Measurements from ENCODE around the gene IMMP2L. TPM values are rescaled to one million over a fixed set of nuclear protein-coding genes. Genes with fewer than 3 reads are reported as not detected.

IMMP2L gene
- total and polyA plus RNA-seq, 2 of the 13 experiments (the other 11 are each of a cell fraction or from before 2014, with no cell fraction given) = 7.8 to 16.9 TPM

GRCh38 chr7:111190804-111191203 lies 371.5 kb downstream of the IMMP2L start:
- H3K79me2 ChIP-seq (ENCODE audit: insufficient read depth, low read length) = no peaks in the 10 kb centered on the region
- H3K4me3 ChIP-seq (replicated peaks in 1 of 3; ENCODE audit: insufficient read depth in 1 of 3, low read depth in 2 of 3, low read length in 3 of 3) = no peak overlapping the region
- ChIA-PET POLR2A (no interaction called here), CTCF (ENCODE audit: low intra/inter-chr PET ratio, low total read pairs) (no interaction called here)
- intact Hi-C loops (cut with micrococcal nuclease; ENCODE audit: unreplicated experiment) (no loop called here), in situ Hi-C loops (cut with HindIII; ENCODE audit: extremely low pct_ligation_motif_present, low pct_unique_long_range_greater_than_20kb) (no loop called here)
- no TSS peak for BruUV-seq (replicated peaks)
- ATAC-seq (no peak), DNase-seq (ENCODE audit: low spot score) (no peak), FAIRE-seq (no peak)
- H3K9me3 ChIP-seq (ENCODE audit: low read length) = no peaks in the 10 kb centered on the region
- no peaks in the 10 kb centered on the region; a peak in 1 of 5 replicates for H3K36me3 ChIP-seq (replicated peaks in 1 of 2; ENCODE audit: control insufficient read depth in 1 of 2, insufficient read depth in 2 of 2, low read length in 2 of 2)
- peaks cover 19% of the 10 kb centered on the region for H3K4me1 ChIP-seq (ENCODE audit: insufficient read depth, low read length)
- no peak overlapping the region for H3K9ac ChIP-seq (ENCODE audit: insufficient read depth, low read depth, low read length)
- H2AFZ ChIP-seq (ENCODE audit: low read length) = no peak overlapping the region
- no peak overlapping the region for H3K4me2 ChIP-seq (ENCODE audit: low read depth, low read length)
- no peaks in the 10 kb centered on the region for H4K20me1 ChIP-seq (ENCODE audit: insufficient read depth, low read length)
- 97% methylated on average over 2 of the region's 2 CpGs for WGBS (ENCODE audit: low lambda C conversion rate)
- no peak for TF ChIP-seq ZNF296 (CRISPR knock-in tag; conservative IDR thresholded peaks at IDR 0.05)
- no peak overlapping the region for H3K27ac ChIP-seq (ENCODE audit: extremely low read length, insufficient read depth, low read length)
- H3K27me3 ChIP-seq (ENCODE audit: control insufficient read depth in 1 of 2, insufficient read depth in 2 of 2, low read length in 2 of 2) = no peaks in the 10 kb centered on the region

GRCh38 chr7:111184987-111185386 lies 377.3 kb downstream of the IMMP2L start:
- H3K4me1 ChIP-seq (ENCODE audit: insufficient read depth, low read length) = no peaks in the 10 kb centered on the region
- intact Hi-C loops (cut with micrococcal nuclease; ENCODE audit: unreplicated experiment) (no loop called here), in situ Hi-C loops (cut with HindIII; ENCODE audit: extremely low pct_ligation_motif_present, low pct_unique_long_range_greater_than_20kb) (no loop called here)
- no peak overlapping the region for H3K4me2 ChIP-seq (ENCODE audit: low read depth, low read length)
- no peaks in the 10 kb centered on the region for H3K79me2 ChIP-seq (ENCODE audit: insufficient read depth, low read length)
- H3K9ac ChIP-seq (ENCODE audit: insufficient read depth, low read depth, low read length) = no peak overlapping the region
- no TSS peak for BruUV-seq (replicated peaks)
- H3K27ac ChIP-seq (ENCODE audit: extremely low read length, insufficient read depth, low read length) = no peak overlapping the region
- no peak for FAIRE-seq
- no peaks in the 10 kb centered on the region for H3K27me3 ChIP-seq (ENCODE audit: control insufficient read depth in 1 of 2, insufficient read depth in 2 of 2, low read length in 2 of 2)
- DNase-seq (ENCODE audit: low spot score) = no peak
- H4K20me1 ChIP-seq (ENCODE audit: insufficient read depth, low read length) = no peaks in the 10 kb centered on the region
- no peak overlapping the region for H3K4me3 ChIP-seq (replicated peaks in 1 of 3; ENCODE audit: insufficient read depth in 1 of 3, low read depth in 2 of 3, low read length in 3 of 3)
- no peak for ATAC-seq
- H2AFZ ChIP-seq (ENCODE audit: low read length) = no peak overlapping the region
- 84% methylated on average over 3 of the region's 3 CpGs for WGBS (ENCODE audit: low lambda C conversion rate)
- POLR2A ChIA-PET = no interaction called here
- no peaks in the 10 kb centered on the region; a peak in 1 of 5 replicates for H3K36me3 ChIP-seq (replicated peaks in 1 of 2; ENCODE audit: control insufficient read depth in 1 of 2, insufficient read depth in 2 of 2, low read length in 2 of 2)
- CTCF ChIA-PET (ENCODE audit: low intra/inter-chr PET ratio, low total read pairs) = no interaction called here
- no peaks in the 10 kb centered on the region for H3K9me3 ChIP-seq (ENCODE audit: low read length)
- TF ChIP-seq ZNF296 (CRISPR knock-in tag; conservative IDR thresholded peaks at IDR 0.05) (no peak), ZNF580 (CRISPR knock-in tag; IDR thresholded peaks at IDR 0.05; ENCODE audit: borderline replicate concordance, low read depth) (no peak), RFX5 (IDR thresholded peaks at IDR 0.05; ENCODE audit: low read depth, low read length) (no peak), MTA1 (CRISPR knock-in tag; IDR thresholded peaks at IDR 0.05; ENCODE audit: borderline replicate concordance) (no peak), MIER2 (CRISPR knock-in tag; IDR thresholded peaks at IDR 0.05) (no peak), HDAC1 (CRISPR knock-in tag; IDR thresholded peaks at IDR 0.05) (no peak), ZNF335 (CRISPR knock-in tag; IDR thresholded peaks at IDR 0.05) (no peak), ZNF749 (CRISPR knock-in tag; IDR thresholded peaks at IDR 0.05; ENCODE audit: borderline replicate concordance) (no peak), ZNF660 (CRISPR knock-in tag; IDR thresholded peaks at IDR 0.05; ENCODE audit: borderline replicate concordance, low read depth) (no peak), DR1 (CRISPR knock-in tag; IDR thresholded peaks at IDR 0.05) (no peak), ZNF30 (CRISPR knock-in tag; IDR thresholded peaks at IDR 0.05) (no peak), POLR2G (IDR thresholded peaks at IDR 0.05; ENCODE audit: low read depth, low read length) (no peak), STAG1 (CRISPR knock-in tag; IDR thresholded peaks at IDR 0.05) (no peak), HMGXB3 (CRISPR knock-in tag; IDR thresholded peaks at IDR 0.05; ENCODE audit: borderline replicate concordance) (no peak), PITX1 (CRISPR knock-in tag; IDR thresholded peaks at IDR 0.05) (no peak), DNMT3B (CRISPR knock-in tag; conservative IDR thresholded peaks at IDR 0.05) (no peak)

Data from HepG2 (cell line).